IMR-90 (cell line): ENCODE results near the gene RHBDD2. TPM values are rescaled to one million over a fixed set of nuclear protein-coding genes. Genes with fewer than 3 reads are reported as not detected.

Experiments
- ATAC-seq: fragments of 200-7000 bp; cut with Tn5 transposase; 2 replicates; pipeline ENCODE4 v1.9.1; 2020; ENCODE audit warnings: low read depth, mild to moderate bottlenecking, moderate library complexity
- BruUV-seq: library from RNA; stranded (reverse); fragments of 400-500 nt; replicated peaks from 2 replicates; lab custom pipeline; 2021; lab: Mats Ljungman, UMichigan
- CTCF ChIA-PET: fragments of 300-600 bp; formaldehyde crosslinking; extraction: SDS; loops from one replicate; lab custom pipeline; 2021; ENCODE audit warnings: antibody characterized with exemption; lab: Yijun Ruan, JAX
- POLR2A ChIA-PET: fragments of 300-600 bp; sonication (Branson Sonifier 250); formaldehyde crosslinking; loops from one replicate; lab custom pipeline; 2022; ENCODE audit warnings: antibody characterized with exemption; ENCODE audit not compliant: unreplicated experiment; lab: Charles Lee
- DNase-seq: peaks from one replicate; pipeline ENCODE4 v3.0.0; 2013
- H2AFZ ChIP-seq: replicated peaks from 2 replicates; pipeline ENCODE3; 2013; ENCODE audit warnings: low read length, mild to moderate bottlenecking; ENCODE audit not compliant: poor library complexity
- H2AK5ac ChIP-seq: 2 replicates; pipeline ENCODE4 v1.6.1; 2013; ENCODE audit warnings: low read depth, low read length, inconsistent platforms
- H2AK9ac ChIP-seq: replicated peaks from 2 replicates; pipeline ENCODE3; 2013; ENCODE audit warnings: mild to moderate bottlenecking, low read depth, low read length, moderate library complexity; ENCODE audit not compliant: poor library complexity
- H2BK120ac ChIP-seq: 2 replicates; pipeline ENCODE4 v1.6.1; 2013; ENCODE audit warnings: low read depth, low read length, inconsistent platforms
- H2BK15ac ChIP-seq: 3 replicates; pipeline ENCODE4 v1.6.1; 2013; ENCODE audit warnings: low read depth, low read length, inconsistent platforms
- H2BK20ac ChIP-seq: 2 replicates; pipeline ENCODE4 v1.6.1; 2013; ENCODE audit warnings: low read depth, mild to moderate bottlenecking, inconsistent platforms, low read length, moderate library complexity
- H2BK5ac ChIP-seq: 2 replicates; pipeline ENCODE4 v1.6.1; 2013; ENCODE audit warnings: mild to moderate bottlenecking, low read depth, low read length, inconsistent platforms; ENCODE audit not compliant: poor library complexity, severe bottlenecking
- H3K14ac ChIP-seq: replicated peaks from 2 replicates; pipeline ENCODE4 v1.6.1; 2013; ENCODE audit warnings: low read depth, low read length, inconsistent platforms
- H3K18ac ChIP-seq: 2 replicates; pipeline ENCODE4 v1.6.1; 2013; ENCODE audit warnings: low read depth, low read length, control low read depth
- H3K23ac ChIP-seq: 2 replicates; pipeline ENCODE4 v1.6.1; 2013; ENCODE audit warnings: low read depth, low read length, inconsistent platforms
- H3K27ac ChIP-seq: 2 replicates; pipeline ENCODE4 v1.5.1; 2013; ENCODE audit warnings: mild to moderate bottlenecking, control low read depth, low read length; ENCODE audit not compliant: insufficient read depth
- H3K27me3 ChIP-seq: 2 replicates; pipeline ENCODE4 v1.6.1; 2013; ENCODE audit warnings: low read length; ENCODE audit not compliant: control insufficient read depth, insufficient read depth
- H3K36me3 ChIP-seq: 2 replicates; pipeline ENCODE4 v1.6.1; 2013; ENCODE audit warnings: low read length, mixed read lengths; ENCODE audit not compliant: control insufficient read depth, insufficient read depth
- H3K4ac ChIP-seq: 2 replicates; pipeline ENCODE4 v1.6.1; 2013; ENCODE audit warnings: low read depth, low read length, inconsistent platforms
- H3K4me1 ChIP-seq: 2 replicates; pipeline ENCODE4 v1.6.1; 2013; ENCODE audit warnings: low read length, mixed read lengths; ENCODE audit not compliant: control insufficient read depth, insufficient read depth
- H3K4me2 ChIP-seq: 2 replicates; pipeline ENCODE4 v1.6.1; 2013; ENCODE audit warnings: low read depth, mild to moderate bottlenecking, control low read depth, low read length, moderate library complexity
- H3K4me3 ChIP-seq: 2 replicates; pipeline ENCODE4 v1.5.1; 2013; ENCODE audit warnings: low read depth, mild to moderate bottlenecking, control low read depth, low read length, moderate library complexity; ENCODE audit not compliant: insufficient read depth
- H3K56ac ChIP-seq: 2 replicates; pipeline ENCODE4 v1.6.1; 2013; ENCODE audit warnings: low read length, inconsistent platforms; ENCODE audit not compliant: insufficient read depth; ENCODE audit errors: extremely low read depth
- H3K79me1 ChIP-seq, 2 experiments: 2 replicates each; pipeline ENCODE4 v1.6.1; 2013; ENCODE audit warnings: low read length in 2 of 2, inconsistent platforms in 1 of 2, low read depth in 1 of 2
- H3K9ac ChIP-seq: 2 replicates; pipeline ENCODE4 v1.6.1; 2013; ENCODE audit warnings: low read depth, low read length, control low read depth
- H3K9me1 ChIP-seq: 2 replicates; pipeline ENCODE4 v1.6.1; 2013; ENCODE audit warnings: low read length, inconsistent platforms; ENCODE audit not compliant: insufficient read depth
- H3K9me3 ChIP-seq: 2 replicates; pipeline ENCODE4 v1.6.1; 2013; ENCODE audit warnings: low read length; ENCODE audit not compliant: control insufficient read depth, insufficient read depth
- H4K20me1 ChIP-seq: 2 replicates; pipeline ENCODE4 v1.6.1; 2013; ENCODE audit warnings: low read length, inconsistent platforms; ENCODE audit not compliant: insufficient read depth
- H4K5ac ChIP-seq: 2 replicates; pipeline ENCODE4 v1.6.1; 2013; ENCODE audit warnings: mild to moderate bottlenecking, low read depth, low read length, control low read depth
- H4K8ac ChIP-seq, 2 experiments: 2 replicates each; pipeline ENCODE4 v1.6.1; 2013; ENCODE audit warnings: low read depth in 2 of 2, low read length in 2 of 2, control low read depth in 1 of 2, inconsistent platforms in 1 of 2
- H4K91ac ChIP-seq: 2 replicates; pipeline ENCODE4 v1.6.1; 2013; ENCODE audit warnings: low read depth, low read length, inconsistent platforms; ENCODE audit not compliant: insufficient read depth
- BHLHE40 ChIP-seq: fragments of 150-350 bp; IDR thresholded peaks from 2 replicates; pipeline ENCODE4 v1.6.1; 2016; ENCODE audit warnings: mild to moderate bottlenecking, low read depth, low read length
- CTCF ChIP-seq: conservative IDR thresholded peaks from 2 replicates; pipeline ENCODE4 v1.5.1; 2012; ENCODE audit warnings: mild to moderate bottlenecking, low read depth, low read length, improper control_type of control experiment
- MXI1 ChIP-seq: IDR thresholded peaks from 2 replicates; pipeline ENCODE4 v1.6.1; 2012; ENCODE audit warnings: low read depth, mild to moderate bottlenecking, low read length, moderate library complexity, borderline replicate concordance
- RFX5 ChIP-seq: IDR thresholded peaks from 2 replicates; pipeline ENCODE4 v1.8.0; 2012; ENCODE audit warnings: low read depth, mild to moderate bottlenecking, low read length, moderate library complexity
- WGBS, 2 experiments: methylation state at CpG; one replicate each; pipeline versions ENCODE4 v1.1.5 to v1.1.7; 2013; ENCODE audit warnings: missing lambda C conversion rate in 2 of 2; ENCODE audit not compliant: insufficient read length in 1 of 2; ENCODE audit errors: extremely low coverage in 2 of 2; 5-methylcytosine and 5-hydroxymethylcytosine counted together
- dilution Hi-C: fragments of 300-500 bp; cut with HindIII; formaldehyde crosslinking; loops from one replicate; pipeline ENCODE4 v1.14.3; 2018; ENCODE audit warnings: low sequenced_read_pairs; ENCODE audit not compliant: unreplicated experiment
- in situ Hi-C: fragments of 300-500 bp; cut with MboI; formaldehyde crosslinking; loops from 3 replicates; pipeline ENCODE4 v1.14.3; 2019; ENCODE audit warnings: low sequenced_read_pairs, inconsistent platforms, mixed read lengths
- intact Hi-C: fragments of 100-400 bp; cut with micrococcal nuclease; formaldehyde crosslinking; loops from 2 replicates; pipeline ENCODE4 v1.10.0; 2022
- polyA plus RNA-seq, 3 experiments: library from polyadenylated mRNA; depleted of rRNA; stranded (reverse); fragments of >200 nt; gene quantifications; 2 replicates each; pipeline ENCODE4 v1.2.3, GENCODE V29; 2012; ENCODE audit warnings: low replicate concordance in 1 of 3
- total RNA-seq: library from RNA; depleted of rRNA; stranded (reverse); fragments of >200 nt; gene quantifications from 2 replicates; pipeline ENCODE4 v1.2.3, GENCODE V29; 2012

RHBDD2 gene
- total and polyA plus RNA-seq, 2 of the 4 experiments (the other 2 are of a cell fraction): 9.7 to 42.4 TPM

GRCh38 chr7:75847707-75848106, 31.1 kb upstream of the RHBDD2 start:
- TF ChIP-seq MXI1: no peak
- TF ChIP-seq RFX5: no peak
- TF ChIP-seq BHLHE40: no peak
- no peak for TF ChIP-seq CTCF
- Histone ChIP-seq H4K20me1 (no peaks in the 10 kb centered on the region), H4K91ac (no peak overlapping the region), H3K14ac (no peak overlapping the region), H3K4me1 (peaks cover 3% of the 10 kb centered on the region), H2BK20ac (peak overlapping the region; percentile 28; the same call in 1 of the 2 replicates), H3K18ac (no peak overlapping the region), H2BK5ac (no peak overlapping the region), H3K23ac (no peak overlapping the region), H3K36me3 (no peaks in the 10 kb centered on the region), H3K4ac (no peak overlapping the region), H3K9me1 (peaks cover 3% of the 10 kb centered on the region; the same call in 1 of the 2 replicates), H2AK9ac (no peak overlapping the region), H3K4me3 (no peak overlapping the region), H2BK120ac (no peak overlapping the region), H3K27ac (no peak overlapping the region), H4K8ac (no peak overlapping the region), H3K9me3 (no peaks in the 10 kb centered on the region), H2BK15ac (no peak overlapping the region), H3K79me1 (no peaks in the 10 kb centered on the region), H2AFZ (no peak overlapping the region), H3K9ac (no peak overlapping the region), H2AK5ac (no peak overlapping the region), H3K4me2 (no peak overlapping the region), H4K5ac (no peak overlapping the region), H3K27me3 (no peaks in the 10 kb centered on the region), H3K56ac (no peak overlapping the region)
- in situ Hi-C loops (no loop called here), dilution Hi-C loops (no loop called here), intact Hi-C loops (no loop called here)
- ChIA-PET CTCF (no interaction called here), POLR2A (no interaction called here)
- WGBS, 2 experiments: 85% methylated on average over 5 of the region's 7 CpGs; no CpG with 5 or more reads in 1 of the 2 experiments
- ATAC-seq (no peak), DNase-seq (no peak)
- BruUV-seq: no TSS peak
